ENCODE data around the gene NEURL3. TPM values are rescaled to one million over a fixed set of nuclear protein-coding genes. Genes with fewer than 3 reads are reported as not detected.

Gene NEURL3
- total and polyA plus RNA-seq, 2 of the 4 experiments (the other 2 are of a cell fraction), result not detected

GRCh38 chr2:96551605-96552314 lies 46.6 kb upstream of the NEURL3 start:
- intact Hi-C loops (cut with micrococcal nuclease) (no loop called here), in situ Hi-C loops (cut with MboI; ENCODE audit: low sequenced_read_pairs) (no loop called here), dilution Hi-C loops (cut with HindIII; ENCODE audit: low sequenced_read_pairs, unreplicated experiment) (no loop called here)
- Histone ChIP-seq H2AK5ac (ENCODE audit: low read depth, low read length) (no peak overlapping the region), H3K9me3 (ENCODE audit: control insufficient read depth, insufficient read depth, low read length) (0 out of 2 replicates have a peak, but pooled peaks cover under 1% of the 10 kb centered on the region), H3K4me2 (ENCODE audit: low read depth, low read length) (no peak overlapping the region), H3K56ac (ENCODE audit: extremely low read depth, insufficient read depth, low read length) (no peak overlapping the region), H3K9me1 (ENCODE audit: insufficient read depth, low read length) (peaks cover 3% of the 10 kb centered on the region; the same call in 1 of the 2 replicates), H2AFZ (replicated peaks; ENCODE audit: low read length, poor library complexity) (no peak overlapping the region), H4K20me1 (ENCODE audit: insufficient read depth, low read length) (peaks cover 8% of the 10 kb centered on the region), H2AK9ac (replicated peaks; ENCODE audit: low read depth, low read length, poor library complexity) (no peak overlapping the region), H3K4me1 (ENCODE audit: control insufficient read depth, insufficient read depth, low read length) (peaks cover 5% of the 10 kb centered on the region; the same call in 1 of the 2 replicates), H3K23ac (ENCODE audit: low read depth, low read length) (no peak overlapping the region), H2BK15ac (ENCODE audit: low read depth, low read length) (no peak overlapping the region), H3K4ac (ENCODE audit: low read depth, low read length) (no peak overlapping the region), H4K5ac (ENCODE audit: low read depth, low read length) (no peak overlapping the region), H4K91ac (ENCODE audit: insufficient read depth, low read depth, low read length) (no peak overlapping the region), H4K8ac (ENCODE audit: low read depth in 2 of 2, low read length in 2 of 2) (no peak overlapping the region), H3K14ac (replicated peaks; ENCODE audit: low read depth, low read length) (no peak overlapping the region), H3K79me1 (ENCODE audit: low read depth in 1 of 2, low read length in 2 of 2) (peaks cover 0 to 9% of the 10 kb centered on the region in 2 experiments; a peak in 1 of 4 replicates), H2BK20ac (ENCODE audit: low read depth, low read length) (no peak overlapping the region), H2BK120ac (ENCODE audit: low read depth, low read length) (no peak overlapping the region), H3K27ac (ENCODE audit: insufficient read depth, low read length) (no peak overlapping the region), H2BK5ac (ENCODE audit: low read depth, low read length, poor library complexity, severe bottlenecking) (no peak overlapping the region), H3K9ac (ENCODE audit: low read depth, low read length) (no peak overlapping the region), H3K18ac (ENCODE audit: low read depth, low read length) (no peak overlapping the region), H3K27me3 (ENCODE audit: control insufficient read depth, insufficient read depth, low read length) (no peaks in the 10 kb centered on the region), H3K36me3 (ENCODE audit: control insufficient read depth, insufficient read depth, low read length) (peaks cover 25% of the 10 kb centered on the region), H3K4me3 (ENCODE audit: insufficient read depth, low read depth, low read length) (no peak overlapping the region)
- 100% methylated on average over 5 of the region's 25 CpGs; no CpG with 5 or more reads in 1 of the 2 experiments for WGBS, 2 experiments (ENCODE audit: extremely low coverage in 2 of 2, insufficient read length in 1 of 2)
- DNase-seq (no peak), ATAC-seq (ENCODE audit: low read depth) (no peak)
- BruUV-seq (replicated peaks), result no TSS peak
- ChIA-PET POLR2A (ENCODE audit: unreplicated experiment) (no interaction called here), CTCF (no interaction called here)
- TF ChIP-seq RCOR1 (IDR thresholded peaks at IDR 0.05; ENCODE audit: insufficient replicate concordance, low read length), result no peak
- TF ChIP-seq MAFK (IDR thresholded peaks at IDR 0.05; ENCODE audit: low read depth, low read length), result no peak
- TF ChIP-seq CEBPB (IDR thresholded peaks at IDR 0.05; ENCODE audit: low read depth, low read length), result no peak
- TF ChIP-seq CTCF (conservative IDR thresholded peaks at IDR 0.05; ENCODE audit: low read depth, low read length), result no peak
- TF ChIP-seq POLR2A (IDR thresholded peaks at IDR 0.05; ENCODE audit: low read depth, low read length), result no peak
- TF ChIP-seq ELK1 (IDR thresholded peaks at IDR 0.05; ENCODE audit: borderline replicate concordance, low read depth, low read length), result no peak
- no peak for TF ChIP-seq USF2 (IDR thresholded peaks at IDR 0.05; ENCODE audit: low read depth, low read length)
- TF ChIP-seq RFX5 (IDR thresholded peaks at IDR 0.05; ENCODE audit: low read depth, low read length), result no peak
- TF ChIP-seq MAZ (IDR thresholded peaks at IDR 0.05; ENCODE audit: borderline replicate concordance, low read depth, low read length), result no peak
- TF ChIP-seq FOS (IDR thresholded peaks at IDR 0.05; ENCODE audit: low read depth, low read length), result no peak
- no peak for TF ChIP-seq MXI1 (IDR thresholded peaks at IDR 0.05; ENCODE audit: borderline replicate concordance, low read depth, low read length)
- no peak for TF ChIP-seq CHD1 (IDR thresholded peaks at IDR 0.05; ENCODE audit: low read depth, low read length)
- TF ChIP-seq NFE2L2 (IDR thresholded peaks at IDR 0.05; ENCODE audit: low read depth, low read length), result no peak
- TF ChIP-seq BHLHE40 (IDR thresholded peaks at IDR 0.05; ENCODE audit: low read depth, low read length), result no peak
- TF ChIP-seq SMC3 (IDR thresholded peaks at IDR 0.05; ENCODE audit: low read depth, low read length), result no peak
- TF ChIP-seq RAD21 (IDR thresholded peaks at IDR 0.05; ENCODE audit: low read length), result no peak
